ENCODE measurements around the gene TAGAP. TPM values are rescaled to one million over a fixed set of nuclear protein-coding genes. Genes with fewer than 3 reads are reported as not detected.

TAGAP gene
- total and polyA plus RNA-seq, 2 of the 8 experiments (the other 6 are each of a cell fraction or from before 2014, with no cell fraction given), result not detected

GRCh38 chr6:159082039-159082815 lies 37.4 kb upstream of the TAGAP start:
- H3K36me3 ChIP-seq (ENCODE audit: control insufficient read depth in 2 of 4, insufficient read depth in 4 of 4, low read length in 3 of 4), result no peaks in the 10 kb centered on the region
- no peak for DNase-seq (ENCODE audit: low read depth in 1 of 2, low spot score in 2 of 2)

More at GRCh38 chr6:159082039-159082815, 37.4 kb upstream of the TAGAP start:
- Histone ChIP-seq H3K79me2 (ENCODE audit: control insufficient read depth in 1 of 2, insufficient read depth in 2 of 2, low read length in 2 of 2) (no peaks in the 10 kb centered on the region), H2AK5ac (ENCODE audit: low read depth, low read length) (no peak overlapping the region), H2BK5ac (ENCODE audit: low read depth, low read length) (no peak overlapping the region), H2BK15ac (ENCODE audit: low read length) (no peak overlapping the region), H3K4ac (replicated peaks; ENCODE audit: insufficient read length, low read depth, low read length) (no peak overlapping the region), H3K4me2 (ENCODE audit: insufficient read depth in 1 of 2, low read depth in 2 of 2, low read length in 2 of 2) (no peak overlapping the region), H2BK12ac (ENCODE audit: low read depth, low read length) (no peak overlapping the region), H3K9ac (replicated peaks in 1 of 4; ENCODE audit: extremely low read depth in 1 of 4, low read depth in 3 of 4, low read length in 3 of 4) (no peak overlapping the region), H3K4me3 (ENCODE audit: extremely low read depth in 1 of 4, insufficient read depth in 2 of 4, low read depth in 3 of 4, low read length in 4 of 4) (no peak overlapping the region), H3K56ac (replicated peaks; ENCODE audit: insufficient read length, low read depth, low read length) (no peak overlapping the region), H3K27ac (ENCODE audit: low read depth, low read length) (no peak overlapping the region), H3K4me1 (replicated peaks in 1 of 4; ENCODE audit: control insufficient read depth in 3 of 4, insufficient read depth in 4 of 4, low read length in 3 of 4) (no peaks in the 10 kb centered on the region), H3K79me1 (ENCODE audit: low read depth, low read length) (no peaks in the 10 kb centered on the region), H4K91ac (replicated peaks; ENCODE audit: insufficient read length, low read length) (no peak overlapping the region), H3K23me2 (ENCODE audit: low read depth, low read length) (no peaks in the 10 kb centered on the region), H3K9me3 (ENCODE audit: insufficient read depth in 2 of 2, low read depth in 1 of 2, low read length in 1 of 2) (no peaks in the 10 kb centered on the region), H3K14ac (ENCODE audit: insufficient read length) (no peak overlapping the region), H2AFZ (ENCODE audit: low read length) (no peak overlapping the region), H2BK20ac (ENCODE audit: low read length) (no peak overlapping the region), H4K8ac (ENCODE audit: extremely low read depth, insufficient read depth, low read length) (no peak overlapping the region), H2BK120ac (replicated peaks; ENCODE audit: low read depth, low read length) (no peak overlapping the region), H4K20me1 (replicated peaks in 1 of 2; ENCODE audit: control insufficient read depth in 1 of 2, insufficient read depth in 2 of 2, low read length in 2 of 2) (no peaks in the 10 kb centered on the region), H3K23ac (ENCODE audit: insufficient read length) (no peak overlapping the region), H4K5ac (ENCODE audit: insufficient read length, low read depth, low read length) (no peak overlapping the region), H3K27me3 (replicated peaks in 1 of 4; ENCODE audit: control insufficient read depth in 3 of 4, extremely low read depth in 1 of 4, insufficient read depth in 3 of 4, low read length in 3 of 4) (peaks cover 0 to 3% (median 0%) of the 10 kb centered on the region in 4 experiments; a peak in 1 of 7 replicates), H3K18ac (ENCODE audit: extremely low read depth, low read length) (no peak overlapping the region)
- no peak for TF ChIP-seq SUZ12 (IDR thresholded peaks at IDR 0.05; ENCODE audit: low read length)
- TF ChIP-seq RBBP5 (IDR thresholded peaks at IDR 0.05; ENCODE audit: borderline replicate concordance, low read depth, low read length), result no peak
- TF ChIP-seq YY1 (IDR thresholded peaks at IDR 0.05; ENCODE audit: low read depth, low read length), result no peak
- no peak for TF ChIP-seq GTF2F1 (IDR thresholded peaks at IDR 0.05; ENCODE audit: borderline replicate concordance, low read depth, low read length)
- TF ChIP-seq CREB1 (IDR thresholded peaks at IDR 0.05), result no peak
- no peak for TF ChIP-seq SIX5 (IDR thresholded peaks at IDR 0.05; ENCODE audit: low read depth, low read length)
- WGBS, 2 experiments (ENCODE audit: extremely low coverage in 1 of 2, insufficient coverage in 1 of 2, insufficient read length in 1 of 2, insufficient replicate concordance in 2 of 2, low coverage in 1 of 2, low lambda C conversion rate in 2 of 2, missing lambda C conversion rate in 1 of 2), result 90% methylated on average over 7 of the region's 7 CpGs; no CpG with 5 or more reads in 1 of the 2 experiments
- FAIRE-seq, result no peak
- ChIA-PET CTCF (ENCODE audit: partially characterized antibody) (interaction anchor here (0.9 to 3.8 kb wide), 5 partner anchors 22 to 74 kb away, joined by 4 to 16 read pairs (median 8); no protein-coding TSS in a partner anchor), POLR2A (ENCODE audit: partially characterized antibody) (interaction anchor here (0.7 to 3.3 kb wide), 6 partner anchors 12 to 618 kb away, joined by 3 to 12 read pairs (median 3); no protein-coding TSS in a partner anchor)
